Measurements from ENCODE around the gene BTN2A1. TPM values are rescaled to one million over a fixed set of nuclear protein-coding genes. Genes with fewer than 3 reads are reported as not detected.

Gene BTN2A1
- total and polyA plus RNA-seq, 9 of the 15 experiments (the other 6 are each of a cell fraction or from before 2014, with no cell fraction given): 6.7 to 22.1 (median 16.4) TPM

- TF ChIP-seq ZBTB40 (IDR thresholded peaks at IDR 0.05) (peak; percentile 57; the same call in 1 of the 2 replicates), ZBTB40 (CRISPR knock-in tag; IDR thresholded peaks at IDR 0.05) (no peak), KAT8 (IDR thresholded peaks at IDR 0.05; ENCODE audit: low read depth) (no peak), ZNF436 (CRISPR knock-in tag; IDR thresholded peaks at IDR 0.05) (no peak), RAD51 (IDR thresholded peaks at IDR 0.05; ENCODE audit: borderline replicate concordance, low read depth) (no peak), PBX2 (CRISPR knock-in tag; IDR thresholded peaks at IDR 0.05; ENCODE audit: low read depth) (no peak), PBX2 (tag; conservative IDR thresholded peaks at IDR 0.05; ENCODE audit: low read depth) (no peak; the same call in 1 of the 2 replicates), TCFL5 (CRISPR knock-in tag; conservative IDR thresholded peaks at IDR 0.05) (no peak), MEIS2 (IDR thresholded peaks at IDR 0.05; ENCODE audit: partially characterized antibody) (no peak), HNRNPLL (IDR thresholded peaks at IDR 0.05; ENCODE audit: low read depth, low read length, poor library complexity, severe bottlenecking) (no peak), ZFP1 (CRISPR knock-in tag; IDR thresholded peaks at IDR 0.05) (no peak), ZNF511 (CRISPR knock-in tag; IDR thresholded peaks at IDR 0.05) (0 out of 2 replicates have a peak, but pooled peaks have one; percentile 52)
Measured at GRCh38 chr6:26421259-26422144, 36.3 kb upstream of the BTN2A1 start (continued).
